Activated B cell treated with CpG ODN at 0.5 μM for 24 hours (primary cell): ENCODE data around the gene CST2. TPM values are rescaled to one million over a fixed set of nuclear protein-coding genes. Genes with fewer than 3 reads are reported as not detected.
"Not testable (repeated sequence)": the region's sequence is repeated elsewhere in the genome, so short reads cannot be mapped to it uniquely, and the experiment has no call there.

Experiments
- ATAC-seq: fragments of 200-7000 bp; cut with Tn5 transposase; one replicate; pipeline ENCODE4 v1.10.0; 2021; ENCODE audit warnings: low read depth, mild to moderate bottlenecking, moderate library complexity
- CTCF ChIA-PET: fragments of 350-600 bp; sonication (Branson Sonifier 250); formaldehyde crosslinking; loops from one replicate; lab custom pipeline; 2021; ENCODE audit warnings: antibody characterized with exemption; lab: Charles Lee
- POLR2A ChIA-PET: fragments of 350-600 bp; sonication (Branson Sonifier 250); formaldehyde crosslinking; loops from one replicate; lab custom pipeline; 2021; ENCODE audit warnings: antibody characterized with exemption; lab: Charles Lee
- DNase-seq: peaks from one replicate; pipeline ENCODE4 v3.0.0; 2022
- H3K27ac Mint-ChIP-seq: one replicate; pipeline ENCODE4 v1.8.0; 2020; ENCODE audit warnings: mixed read lengths
- H3K27me3 Mint-ChIP-seq: one replicate; pipeline ENCODE4 v1.8.0; 2021; ENCODE audit warnings: mixed read lengths
- H3K36me3 Mint-ChIP-seq: one replicate; pipeline ENCODE4 v1.8.0; 2021; ENCODE audit warnings: low read depth, mixed read lengths
- H3K4me1 Mint-ChIP-seq: one replicate; pipeline ENCODE4 v1.8.0; 2021; ENCODE audit warnings: mixed read lengths
- H3K4me3 Mint-ChIP-seq: one replicate; pipeline ENCODE4 v1.8.0; 2020; ENCODE audit warnings: mild to moderate bottlenecking, mixed read lengths
- H3K9me3 Mint-ChIP-seq: one replicate; pipeline ENCODE4 v1.8.0; 2020; ENCODE audit warnings: mixed read lengths
- intact Hi-C: fragments of 100-400 bp; cut with micrococcal nuclease; formaldehyde crosslinking; loops from one replicate; pipeline ENCODE4 v1.15.1; 2024
- total RNA-seq: library from RNA; stranded (reverse); gene quantifications from 2 replicates; pipeline ENCODE4 v1.2.3, GENCODE V29; 2022
- TF ChIP-seq, protein P1 (sequence below): fragments of 200-600 bp; IDR thresholded peaks from one replicate; pipeline ENCODE4 v1.8.0; 2022; ENCODE audit warnings: antibody characterized with exemption, mild to moderate bottlenecking

Gene CST2
- total RNA-seq, 1 donor from 2014 or later, result not detected

DNA sequence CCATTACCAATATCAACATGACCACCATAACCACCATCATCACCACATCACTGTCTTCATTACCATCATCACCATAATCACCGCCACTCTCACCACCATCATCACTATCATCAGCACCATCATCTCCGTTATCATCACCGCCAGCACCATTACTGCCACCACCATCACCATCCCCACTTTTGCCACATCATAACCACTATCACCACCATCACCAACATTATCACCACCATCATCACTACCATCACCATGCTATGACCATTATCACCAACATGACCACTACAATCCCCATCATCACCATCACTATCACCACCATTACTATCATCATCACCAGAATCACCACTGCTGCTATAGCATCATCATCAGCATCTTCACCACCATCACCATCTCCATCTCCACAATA is 25.7 kb downstream of the CST2 start:
- no peaks in the 10 kb centered on the region for H3K4me1 Mint-ChIP-seq
- H3K9me3 Mint-ChIP-seq, result no peaks in the 10 kb centered on the region
- H3K36me3 Mint-ChIP-seq, result no peaks in the 10 kb centered on the region
- TF ChIP-seq, protein P1, sequence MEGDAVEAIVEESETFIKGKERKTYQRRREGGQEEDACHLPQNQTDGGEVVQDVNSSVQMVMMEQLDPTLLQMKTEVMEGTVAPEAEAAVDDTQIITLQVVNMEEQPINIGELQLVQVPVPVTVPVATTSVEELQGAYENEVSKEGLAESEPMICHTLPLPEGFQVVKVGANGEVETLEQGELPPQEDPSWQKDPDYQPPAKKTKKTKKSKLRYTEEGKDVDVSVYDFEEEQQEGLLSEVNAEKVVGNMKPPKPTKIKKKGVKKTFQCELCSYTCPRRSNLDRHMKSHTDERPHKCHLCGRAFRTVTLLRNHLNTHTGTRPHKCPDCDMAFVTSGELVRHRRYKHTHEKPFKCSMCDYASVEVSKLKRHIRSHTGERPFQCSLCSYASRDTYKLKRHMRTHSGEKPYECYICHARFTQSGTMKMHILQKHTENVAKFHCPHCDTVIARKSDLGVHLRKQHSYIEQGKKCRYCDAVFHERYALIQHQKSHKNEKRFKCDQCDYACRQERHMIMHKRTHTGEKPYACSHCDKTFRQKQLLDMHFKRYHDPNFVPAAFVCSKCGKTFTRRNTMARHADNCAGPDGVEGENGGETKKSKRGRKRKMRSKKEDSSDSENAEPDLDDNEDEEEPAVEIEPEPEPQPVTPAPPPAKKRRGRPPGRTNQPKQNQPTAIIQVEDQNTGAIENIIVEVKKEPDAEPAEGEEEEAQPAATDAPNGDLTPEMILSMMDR, result no peak
- ChIA-PET POLR2A (no interaction called here), CTCF (no interaction called here)
- H3K27ac Mint-ChIP-seq, result no peak overlapping the region
- ATAC-seq (no peak), DNase-seq (no peak)
- intact Hi-C loops, result no loop called here
- H3K27me3 Mint-ChIP-seq, result no peaks in the 10 kb centered on the region
- no peak overlapping the region for H3K4me3 Mint-ChIP-seq

DNA sequence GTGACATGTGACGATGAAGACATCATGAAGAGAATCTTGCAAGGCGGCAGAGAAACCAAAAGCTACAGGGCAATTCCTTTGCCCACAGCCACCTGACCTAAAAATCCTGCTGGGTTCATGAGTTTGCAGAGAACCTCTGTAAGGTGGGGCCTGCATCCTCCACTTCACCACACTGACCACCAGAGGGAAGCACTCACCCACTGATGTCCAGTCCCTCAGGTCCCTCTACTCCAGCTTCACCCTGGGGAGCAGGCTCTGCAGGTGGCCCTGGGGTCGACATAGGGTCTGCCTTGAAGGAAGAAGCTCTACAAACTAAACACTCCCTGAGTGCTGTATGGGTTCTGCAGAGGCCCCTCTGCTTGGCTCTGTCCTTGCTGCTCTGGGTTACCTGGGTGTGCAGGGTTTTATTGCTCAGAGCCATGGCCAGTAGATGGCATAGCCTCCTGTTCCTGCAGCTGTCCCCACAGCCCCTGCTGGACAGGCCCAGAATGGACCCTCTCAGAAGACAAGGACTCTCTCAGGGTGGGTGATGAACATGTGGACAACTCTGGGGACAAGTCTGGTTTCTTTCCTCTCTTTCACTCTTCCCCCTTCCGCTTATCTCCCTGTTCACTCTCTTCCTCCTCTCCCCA is 27.2 kb downstream of the CST2 start:
- ATAC-seq, result peak; percentile 37
- H3K4me3 Mint-ChIP-seq, H3K9me3 Mint-ChIP-seq, H3K27ac Mint-ChIP-seq, DNase-seq, H3K36me3 Mint-ChIP-seq, intact Hi-C loops, POLR2A ChIA-PET, H3K27me3 Mint-ChIP-seq, H3K4me1 Mint-ChIP-seq: not testable (repeated sequence)
- CTCF ChIA-PET, result interaction anchor here (1.1 kb wide), 1 partner anchor 75 kb away, joined by 3 read pairs; no protein-coding TSS in a partner anchor

DNA sequence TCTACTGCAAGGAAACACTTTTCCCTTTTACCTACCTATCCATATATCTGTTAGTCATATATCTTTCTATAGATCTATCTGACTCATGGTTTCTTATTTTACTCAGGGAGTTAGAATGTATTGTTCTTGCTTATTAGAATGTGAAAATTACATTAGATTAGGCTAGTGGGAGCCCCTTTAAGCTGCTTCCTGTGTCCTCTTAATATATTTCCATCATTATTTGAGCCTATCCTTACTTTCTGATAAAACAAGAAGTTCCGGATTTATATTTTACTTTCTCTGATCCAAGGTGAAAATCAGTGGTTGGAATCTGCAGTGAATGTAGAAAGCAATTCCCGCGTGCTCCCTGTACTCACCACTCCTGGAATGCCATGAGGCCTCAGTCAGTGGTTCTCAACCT is 31.0 kb downstream of the CST2 start:
- peaks cover 7% of the 10 kb centered on the region for H3K27me3 Mint-ChIP-seq
- H3K9me3 Mint-ChIP-seq, result no peaks in the 10 kb centered on the region
- ChIA-PET POLR2A (no interaction called here), CTCF (no interaction called here)
- TF ChIP-seq, protein P1, result no peak
- H3K36me3 Mint-ChIP-seq, result no peaks in the 10 kb centered on the region
- H3K27ac Mint-ChIP-seq, result no peak overlapping the region
- DNase-seq (no peak), ATAC-seq (no peak)
- intact Hi-C loops, result no loop called here
- no peaks in the 10 kb centered on the region for H3K4me1 Mint-ChIP-seq
- H3K4me3 Mint-ChIP-seq, result no peak overlapping the region

DNA sequence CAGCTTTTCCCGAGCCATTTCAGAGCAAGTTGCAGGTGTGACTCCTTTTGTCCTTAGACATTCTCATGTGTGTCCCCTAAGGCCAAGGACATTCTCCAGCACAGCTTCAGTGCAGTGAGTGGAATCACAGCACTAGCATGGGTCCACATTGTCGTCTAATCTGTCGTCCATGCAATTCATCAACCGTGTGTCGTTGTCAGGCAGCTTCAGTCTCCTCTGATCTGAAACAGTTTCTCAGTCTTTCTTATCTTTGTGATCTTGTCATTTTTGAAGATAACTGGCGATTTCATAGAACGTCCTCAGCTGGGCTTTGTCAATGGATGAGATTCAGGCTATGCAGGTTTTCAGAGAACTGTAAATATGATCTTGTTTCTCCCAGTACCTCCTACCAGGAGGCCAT is 31.7 kb downstream of the CST2 start:
- intact Hi-C loops, result no loop called here
- H3K9me3 Mint-ChIP-seq, result no peaks in the 10 kb centered on the region
- H3K27me3 Mint-ChIP-seq, result peaks cover 7% of the 10 kb centered on the region
- CTCF ChIA-PET, result no interaction called here
- DNase-seq (no peak), ATAC-seq (no peak)
- H3K36me3 Mint-ChIP-seq, result no peaks in the 10 kb centered on the region
- H3K27ac Mint-ChIP-seq, result no peak overlapping the region
- H3K4me1 Mint-ChIP-seq, result no peaks in the 10 kb centered on the region
- POLR2A ChIA-PET, result no interaction called here
- TF ChIP-seq, protein P1, result no peak
- H3K4me3 Mint-ChIP-seq, result no peak overlapping the region

DNA sequence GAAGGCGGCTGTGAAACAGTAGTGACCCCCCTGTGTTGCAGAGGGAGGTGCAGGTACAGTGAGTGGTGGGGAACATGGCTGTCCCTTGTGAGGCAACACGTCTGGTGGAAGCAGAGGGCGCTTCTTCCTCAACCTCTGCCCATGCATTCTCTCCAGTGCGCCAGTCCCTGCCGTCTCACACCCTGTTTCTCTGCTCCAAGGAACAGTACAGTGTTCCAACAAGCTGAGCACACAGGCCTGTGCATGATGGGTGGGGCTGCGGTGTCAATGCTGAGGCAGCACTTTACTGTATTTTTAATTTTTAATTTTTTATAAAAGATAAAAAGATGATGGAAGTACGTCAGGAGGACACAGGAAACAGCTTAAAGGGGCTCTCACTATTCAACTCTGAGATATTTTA is 32.5 kb downstream of the CST2 start:
- TF ChIP-seq, protein P1, result no peak
- no peaks in the 10 kb centered on the region for H3K36me3 Mint-ChIP-seq
- ATAC-seq (no peak), DNase-seq (no peak)
- ChIA-PET CTCF (no interaction called here), POLR2A (no interaction called here)
- H3K27ac Mint-ChIP-seq, result no peak overlapping the region
- no peak overlapping the region for H3K4me3 Mint-ChIP-seq
- H3K4me1 Mint-ChIP-seq, result no peaks in the 10 kb centered on the region
- H3K9me3 Mint-ChIP-seq, result no peaks in the 10 kb centered on the region
- intact Hi-C loops, result no loop called here
- H3K27me3 Mint-ChIP-seq, result peaks cover 7% of the 10 kb centered on the region

DNA sequence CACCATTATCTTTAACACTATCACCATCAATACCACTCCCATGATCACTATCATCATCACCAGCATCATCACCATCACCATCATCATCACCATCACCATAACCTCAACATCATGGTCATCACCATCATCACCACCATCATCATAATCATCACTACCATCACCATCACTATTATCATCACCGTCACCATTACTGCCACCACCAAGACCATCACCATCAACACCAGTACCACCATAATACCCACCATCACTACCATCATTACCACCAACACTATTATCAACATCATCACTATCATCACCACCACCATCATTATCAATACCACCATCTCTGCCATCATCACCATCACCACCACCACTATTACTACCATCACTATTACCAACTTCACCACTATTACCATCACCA is 43.1 kb downstream of the CST2 start:
- POLR2A ChIA-PET, result no interaction called here
- H3K4me1 Mint-ChIP-seq, result no peaks in the 10 kb centered on the region
- no peaks in the 10 kb centered on the region for H3K36me3 Mint-ChIP-seq
- intact Hi-C loops, result no loop called here
- no peak for ATAC-seq
- no peak overlapping the region for H3K27ac Mint-ChIP-seq
- TF ChIP-seq, protein P1, result no peak
- DNase-seq, result no peak
- no peaks in the 10 kb centered on the region for H3K27me3 Mint-ChIP-seq
- H3K4me3 Mint-ChIP-seq, result no peak overlapping the region
- H3K9me3 Mint-ChIP-seq, result peaks cover 3% of the 10 kb centered on the region
- CTCF ChIA-PET, result no interaction called here
